H9 (cell line): ENCODE data around the gene ZNF503. TPM values are rescaled to one million over a fixed set of nuclear protein-coding genes. Genes with fewer than 3 reads are reported as not detected.

Source experiments
- DNase-seq: peaks from one replicate; pipeline ENCODE4 v3.0.0-alpha.2; 2017
- H2AFZ ChIP-seq: one replicate; pipeline ENCODE4 v1.6.1; 2013; ENCODE audit warnings: mild to moderate bottlenecking, low read length, control low read depth, moderate library complexity
- H2AK5ac ChIP-seq: 2 replicates; pipeline ENCODE4 v1.6.1; 2013; ENCODE audit warnings: low read length, control low read depth, mixed read lengths; ENCODE audit not compliant: insufficient read length
- H2BK120ac ChIP-seq: one replicate; pipeline ENCODE4 v1.6.1; 2013; ENCODE audit warnings: low read depth, mild to moderate bottlenecking, low read length, control low read depth, inconsistent platforms; ENCODE audit not compliant: poor library complexity, severe bottlenecking
- H2BK12ac ChIP-seq: 2 replicates; pipeline ENCODE4 v1.6.1; 2013; ENCODE audit warnings: low read length, control low read depth, mixed read lengths, low read depth; ENCODE audit not compliant: insufficient read length
- H2BK15ac ChIP-seq: 2 replicates; pipeline ENCODE4 v1.6.1; 2013; ENCODE audit warnings: low read depth, low read length, control low read depth
- H2BK20ac ChIP-seq: one replicate; pipeline ENCODE4 v1.6.1; 2013; ENCODE audit warnings: low read depth, mild to moderate bottlenecking, low read length, control low read depth, inconsistent platforms; ENCODE audit not compliant: poor library complexity, severe bottlenecking
- H2BK5ac ChIP-seq: 2 replicates; pipeline ENCODE4 v1.6.1; 2013; ENCODE audit warnings: low read length, control low read depth, mixed read lengths; ENCODE audit not compliant: insufficient read length
- H3K14ac ChIP-seq: 2 replicates; pipeline ENCODE4 v1.6.1; 2013; ENCODE audit warnings: low read length, control low read depth; ENCODE audit not compliant: insufficient read depth
- H3K18ac ChIP-seq: 2 replicates; pipeline ENCODE4 v1.6.1; 2013; ENCODE audit warnings: low read depth, mild to moderate bottlenecking, mixed read lengths, low read length, control low read depth; ENCODE audit not compliant: insufficient read length
- H3K23ac ChIP-seq: 2 replicates; pipeline ENCODE4 v1.6.1; 2013; ENCODE audit warnings: low read length, control low read depth, mixed read lengths, low read depth; ENCODE audit not compliant: insufficient read length
- H3K23me2 ChIP-seq: 2 replicates; pipeline ENCODE4 v1.6.1; 2013; ENCODE audit warnings: low read depth, mild to moderate bottlenecking, mixed read lengths, low read length, control low read depth; ENCODE audit not compliant: insufficient read length, poor library complexity, severe bottlenecking
- H3K27ac ChIP-seq: 2 replicates; pipeline ENCODE4 v1.5.1; 2013; ENCODE audit warnings: low read length, control low read depth, mixed read lengths, low read depth; ENCODE audit not compliant: insufficient read length
- H3K27me3 ChIP-seq: 2 replicates; pipeline ENCODE4 v1.6.1; 2013; ENCODE audit warnings: low read length, control low read depth, inconsistent platforms; ENCODE audit not compliant: insufficient read depth
- H3K4ac ChIP-seq: 2 replicates; pipeline ENCODE4 v1.6.1; 2013; ENCODE audit warnings: low read depth, mild to moderate bottlenecking, control low read depth, inconsistent platforms, low read length, moderate library complexity
- H3K4me1 ChIP-seq: 2 replicates; pipeline ENCODE4 v1.6.1; 2013; ENCODE audit warnings: low read length, control low read depth, inconsistent platforms; ENCODE audit not compliant: insufficient read depth
- H3K4me2 ChIP-seq: 2 replicates; pipeline ENCODE4 v1.6.1; 2013; ENCODE audit warnings: low read length, control low read depth, mixed read lengths; ENCODE audit not compliant: insufficient read length, insufficient read depth
- H3K56ac ChIP-seq: 2 replicates; pipeline ENCODE4 v1.6.1; 2013; ENCODE audit warnings: low read depth, mild to moderate bottlenecking, mixed read lengths, low read length, control low read depth; ENCODE audit not compliant: insufficient read length
- H3K79me1 ChIP-seq: 2 replicates; pipeline ENCODE4 v1.6.1; 2013; ENCODE audit warnings: low read depth, mild to moderate bottlenecking, moderate library complexity, low read length, control low read depth, inconsistent platforms; ENCODE audit not compliant: insufficient read depth, poor library complexity, severe bottlenecking
- H3K79me2 ChIP-seq: 2 replicates; pipeline ENCODE4 v1.6.1; 2013; ENCODE audit warnings: low read length, control low read depth, inconsistent platforms; ENCODE audit not compliant: insufficient read depth
- H3K9ac ChIP-seq: 2 replicates; pipeline ENCODE4 v1.6.1; 2013; ENCODE audit warnings: low read length, control low read depth, mixed read lengths; ENCODE audit not compliant: insufficient read length; ENCODE audit errors: extremely low read depth
- H3K9me3 ChIP-seq: one replicate; pipeline ENCODE4 v1.6.1; 2013; ENCODE audit warnings: low read depth, low read length, inconsistent platforms; ENCODE audit not compliant: control insufficient read depth
- H3T11ph ChIP-seq: one replicate; pipeline ENCODE4 v1.6.1; 2013; ENCODE audit warnings: mild to moderate bottlenecking, low read length, control low read depth, inconsistent platforms
- H4K20me1 ChIP-seq: one replicate; pipeline ENCODE4 v1.6.1; 2013; ENCODE audit not compliant: control insufficient read depth, insufficient read length, insufficient read depth
- H4K5ac ChIP-seq: 2 replicates; pipeline ENCODE4 v1.6.1; 2013; ENCODE audit warnings: low read depth, mild to moderate bottlenecking, mixed read lengths, low read length, control low read depth; ENCODE audit not compliant: insufficient read length
- H4K8ac ChIP-seq: replicated peaks from 2 replicates; pipeline ENCODE4 v1.6.1; 2013; ENCODE audit warnings: low read length, control low read depth, mixed read lengths, low read depth; ENCODE audit not compliant: insufficient read length
- H4K91ac ChIP-seq: 2 replicates; pipeline ENCODE4 v1.6.1; 2013; ENCODE audit warnings: low read depth, mild to moderate bottlenecking, moderate library complexity, mixed read lengths, low read length, control low read depth; ENCODE audit not compliant: insufficient read length
- H3K27ac Mint-ChIP-seq, 3 experiments: 2 replicates in 2 of 3; 3 replicates in 1 of 3; pipeline ENCODE4 v1.8.0; 2020 to 2021; ENCODE audit warnings: mixed read lengths in 3 of 3, mild to moderate bottlenecking in 1 of 3, moderate library complexity in 1 of 3
- H3K27me3 Mint-ChIP-seq: 2 replicates; pipeline ENCODE4 v1.8.0; 2021; ENCODE audit warnings: low read depth, mild to moderate bottlenecking, moderate library complexity, mixed read lengths
- H3K36me3 Mint-ChIP-seq, 3 experiments: 2 replicates in 2 of 3; 3 replicates in 1 of 3; pipeline ENCODE4 v1.8.0; 2020 to 2021; ENCODE audit warnings: low read depth in 3 of 3, mixed read lengths in 3 of 3; ENCODE audit not compliant: insufficient read depth in 1 of 3
- H3K4me1 Mint-ChIP-seq, 2 experiments: 2 replicates each; pipeline ENCODE4 v1.8.0; 2020; ENCODE audit warnings: mixed read lengths in 2 of 2
- H3K4me3 Mint-ChIP-seq, 2 experiments: 2 replicates in 1 of 2; 3 replicates in 1 of 2; pipeline ENCODE4 v1.8.0; 2020 to 2021; ENCODE audit warnings: mild to moderate bottlenecking in 2 of 2, mixed read lengths in 2 of 2, moderate library complexity in 1 of 2
- H3K9me3 Mint-ChIP-seq, 2 experiments: 2 replicates in 1 of 2; 3 replicates in 1 of 2; pipeline ENCODE4 v1.8.0; 2020; ENCODE audit warnings: mild to moderate bottlenecking in 2 of 2, mixed read lengths in 2 of 2, moderate library complexity in 1 of 2
- WGBS: extraction: QIAGEN DNeasy Blood & Tissue Kit; methylation state at CpG from one replicate; pipeline ENCODE4 v1.1.7; 2013; ENCODE audit warnings: missing lambda C conversion rate, low lambda C conversion rate, mixed read lengths; ENCODE audit not compliant: insufficient read length; ENCODE audit errors: extremely low coverage; 5-methylcytosine and 5-hydroxymethylcytosine counted together
- total RNA-seq: library from RNA; stranded (reverse); gene quantifications from 2 replicates; pipeline ENCODE4 v1.2.1, GENCODE V29; 2021
- TF ChIP-seq, protein P1 (sequence below): fragments of 200-600 bp; sonication (generic); conservative IDR thresholded peaks from 3 replicates; pipeline ENCODE4 v1.8.0; 2021; ENCODE audit warnings: antibody characterized with exemption, mild to moderate bottlenecking

ZNF503 gene
- total RNA-seq, 1 experiment from 2014 or later = 0.09 TPM

DNA sequence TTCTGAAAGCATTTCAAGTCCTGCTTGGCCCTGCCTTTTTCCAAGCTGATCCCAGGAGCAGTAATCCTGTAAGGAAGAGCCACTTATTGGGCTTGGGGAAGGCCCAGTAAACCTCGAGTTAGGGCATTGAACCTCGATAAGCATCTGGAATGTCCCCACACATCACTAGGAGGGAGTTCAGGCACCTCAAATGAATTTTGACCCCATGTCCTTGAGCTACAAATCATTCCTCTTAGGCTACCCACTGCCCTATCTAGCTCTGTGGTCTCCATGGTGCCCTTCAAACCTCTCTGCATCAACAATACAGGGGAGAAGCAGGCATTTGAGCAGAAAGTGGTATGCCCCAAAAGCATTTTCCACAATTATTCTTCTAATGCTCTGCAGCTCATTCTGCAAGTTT lies 33.7 kb downstream of the ZNF503 start:
- H3K23me2 ChIP-seq = no peaks in the 10 kb centered on the region
- H3K4me3 Mint-ChIP-seq = no peak overlapping the region
- H4K20me1 ChIP-seq = no peaks in the 10 kb centered on the region
- H3K14ac ChIP-seq = no peak overlapping the region
- no peak overlapping the region for H2BK12ac ChIP-seq
- no peak overlapping the region for H2BK15ac ChIP-seq
- peaks cover 0 to 3% of the 10 kb centered on the region in 2 experiments; a peak in 3 of 5 replicates for H3K9me3 Mint-ChIP-seq
- no peak overlapping the region for H4K5ac ChIP-seq
- TF ChIP-seq, protein P1, sequence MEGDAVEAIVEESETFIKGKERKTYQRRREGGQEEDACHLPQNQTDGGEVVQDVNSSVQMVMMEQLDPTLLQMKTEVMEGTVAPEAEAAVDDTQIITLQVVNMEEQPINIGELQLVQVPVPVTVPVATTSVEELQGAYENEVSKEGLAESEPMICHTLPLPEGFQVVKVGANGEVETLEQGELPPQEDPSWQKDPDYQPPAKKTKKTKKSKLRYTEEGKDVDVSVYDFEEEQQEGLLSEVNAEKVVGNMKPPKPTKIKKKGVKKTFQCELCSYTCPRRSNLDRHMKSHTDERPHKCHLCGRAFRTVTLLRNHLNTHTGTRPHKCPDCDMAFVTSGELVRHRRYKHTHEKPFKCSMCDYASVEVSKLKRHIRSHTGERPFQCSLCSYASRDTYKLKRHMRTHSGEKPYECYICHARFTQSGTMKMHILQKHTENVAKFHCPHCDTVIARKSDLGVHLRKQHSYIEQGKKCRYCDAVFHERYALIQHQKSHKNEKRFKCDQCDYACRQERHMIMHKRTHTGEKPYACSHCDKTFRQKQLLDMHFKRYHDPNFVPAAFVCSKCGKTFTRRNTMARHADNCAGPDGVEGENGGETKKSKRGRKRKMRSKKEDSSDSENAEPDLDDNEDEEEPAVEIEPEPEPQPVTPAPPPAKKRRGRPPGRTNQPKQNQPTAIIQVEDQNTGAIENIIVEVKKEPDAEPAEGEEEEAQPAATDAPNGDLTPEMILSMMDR = no peak
- no peaks in the 10 kb centered on the region for H3K27me3 ChIP-seq
- DNase-seq = no peak
- no peak overlapping the region for H2AFZ ChIP-seq
- no peaks in the 10 kb centered on the region for H3K9me3 ChIP-seq
- H3K4ac ChIP-seq = no peak overlapping the region
- no peak overlapping the region for H2BK120ac ChIP-seq
- H3K18ac ChIP-seq = no peak overlapping the region
- H2BK20ac ChIP-seq = no peak overlapping the region
- no peak overlapping the region for H3K23ac ChIP-seq
- H3K27ac Mint-ChIP-seq = no peak overlapping the region
- no peaks in the 10 kb centered on the region for H3K36me3 Mint-ChIP-seq
- H4K91ac ChIP-seq = no peak overlapping the region
- H3K79me2 ChIP-seq = no peaks in the 10 kb centered on the region
- no peak overlapping the region for H4K8ac ChIP-seq
- no peak overlapping the region for H3K9ac ChIP-seq
- no peak overlapping the region for H3K56ac ChIP-seq
- H3T11ph ChIP-seq = no peak overlapping the region
- no peak overlapping the region for H2AK5ac ChIP-seq
- no CpG with 5 or more reads among the region's 2 CpGs for WGBS
- no peaks in the 10 kb centered on the region for H3K79me1 ChIP-seq
- no peak overlapping the region for H3K4me2 ChIP-seq
- no peak overlapping the region for H2BK5ac ChIP-seq
- H3K27me3 Mint-ChIP-seq = peaks cover 20% of the 10 kb centered on the region
- no peaks in the 10 kb centered on the region for H3K4me1 ChIP-seq
- H3K4me1 Mint-ChIP-seq = no peaks in the 10 kb centered on the region
- no peak overlapping the region for H3K27ac ChIP-seq
